Measurements from ENCODE around the gene GPD1L.
"Not testable (repeated sequence)": the region's sequence is repeated elsewhere in the genome, so short reads cannot be mapped to it uniquely, and the experiment has no call there.

The GPD1L gene

DNA sequence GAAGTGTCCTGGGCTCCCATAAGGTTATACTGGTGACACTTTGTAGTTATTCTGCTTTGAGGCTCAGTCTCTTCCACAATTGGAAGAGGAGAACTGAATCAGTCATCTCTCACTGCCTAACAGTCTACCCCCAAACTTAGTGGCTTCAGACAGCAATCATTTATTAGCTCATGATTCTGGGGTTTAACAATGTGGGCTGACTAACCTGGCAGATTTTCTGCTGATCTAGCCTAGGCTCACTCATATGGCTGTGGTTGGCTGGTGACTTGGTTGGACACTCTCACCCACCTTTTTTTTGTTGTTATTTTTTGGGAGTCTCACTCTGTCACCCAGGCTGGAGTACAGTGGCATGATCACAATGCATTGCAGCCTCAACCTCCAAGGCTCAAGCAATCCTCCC, 7.1 kb downstream of the GPD1L start:
- DNase-seq (ENCODE audit: low spot score), result no peak
- no peak for TF ChIP-seq CTCF (IDR thresholded peaks at IDR 0.05; ENCODE audit: extremely low read depth, insufficient read depth, missing control alignments)
- in situ Hi-C loops (cut with MboI; ENCODE audit: low pct_unique_long_range_greater_than_20kb, low sequenced_read_pairs, unreplicated experiment), result no loop called here

- in situ Hi-C loops (cut with MboI; ENCODE audit: low pct_unique_long_range_greater_than_20kb, low sequenced_read_pairs, unreplicated experiment), result no loop called here
- TF ChIP-seq CTCF (IDR thresholded peaks at IDR 0.05; ENCODE audit: extremely low read depth, insufficient read depth, missing control alignments), result no peak
- no peak for DNase-seq (ENCODE audit: low spot score)
These were observed 7.6 kb downstream of the GPD1L start for GRCh38 chr3:32113981-32114545.

GRCh38 chr3:32114546-32115386, 8.3 kb downstream of the GPD1L start:
- DNase-seq (ENCODE audit: low spot score); in situ Hi-C loops (cut with MboI; ENCODE audit: low pct_unique_long_range_greater_than_20kb, low sequenced_read_pairs, unreplicated experiment): not testable (repeated sequence)

DNA sequence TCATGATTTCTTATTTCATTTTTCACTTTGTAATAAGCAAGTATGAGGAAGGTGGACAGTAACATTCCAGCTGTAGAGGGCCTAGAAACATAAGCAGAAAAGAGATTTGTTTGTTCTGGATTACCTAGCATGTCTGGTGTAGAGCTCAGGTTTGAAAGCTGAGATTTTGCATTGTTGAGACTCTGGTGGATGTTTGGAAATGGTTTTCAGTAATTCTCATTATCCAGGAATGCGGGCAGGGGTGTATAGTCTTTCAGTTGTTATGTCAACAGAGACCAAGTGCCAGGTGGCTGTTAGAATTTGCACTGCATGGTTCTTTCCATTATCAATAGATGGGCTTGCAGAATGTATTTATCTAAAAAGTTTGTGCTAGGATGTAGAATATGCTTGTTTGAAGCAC, 10.9 kb downstream of the GPD1L start:
- TF ChIP-seq CTCF (IDR thresholded peaks at IDR 0.05; ENCODE audit: extremely low read depth, insufficient read depth, missing control alignments), result no peak
- in situ Hi-C loops (cut with MboI; ENCODE audit: low pct_unique_long_range_greater_than_20kb, low sequenced_read_pairs, unreplicated experiment), result no loop called here
- no peak for DNase-seq (ENCODE audit: low spot score)

DNA sequence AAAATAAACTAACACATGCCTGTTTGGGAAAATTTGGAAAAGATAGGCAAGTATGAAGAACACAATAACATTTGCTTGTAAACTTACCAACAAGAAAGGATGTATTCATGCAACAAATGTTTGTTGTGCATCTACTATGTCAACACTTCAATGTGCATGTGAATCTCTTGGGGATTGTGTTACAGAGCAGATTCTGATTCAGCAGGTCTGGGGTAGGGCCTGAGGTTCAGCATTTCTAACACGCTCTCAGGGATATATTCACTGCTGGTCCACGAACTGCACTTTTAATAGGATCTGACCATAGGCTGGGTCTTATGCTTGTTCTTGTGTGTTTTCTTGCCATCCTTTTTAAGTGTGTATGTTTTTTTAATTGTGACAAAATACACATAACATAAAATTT, 11.8 kb downstream of the GPD1L start:
- in situ Hi-C loops (cut with MboI; ENCODE audit: low pct_unique_long_range_greater_than_20kb, low sequenced_read_pairs, unreplicated experiment), result no loop called here
- no peak for DNase-seq (ENCODE audit: low spot score)
- TF ChIP-seq CTCF (IDR thresholded peaks at IDR 0.05; ENCODE audit: extremely low read depth, insufficient read depth, missing control alignments), result no peak

DNA sequence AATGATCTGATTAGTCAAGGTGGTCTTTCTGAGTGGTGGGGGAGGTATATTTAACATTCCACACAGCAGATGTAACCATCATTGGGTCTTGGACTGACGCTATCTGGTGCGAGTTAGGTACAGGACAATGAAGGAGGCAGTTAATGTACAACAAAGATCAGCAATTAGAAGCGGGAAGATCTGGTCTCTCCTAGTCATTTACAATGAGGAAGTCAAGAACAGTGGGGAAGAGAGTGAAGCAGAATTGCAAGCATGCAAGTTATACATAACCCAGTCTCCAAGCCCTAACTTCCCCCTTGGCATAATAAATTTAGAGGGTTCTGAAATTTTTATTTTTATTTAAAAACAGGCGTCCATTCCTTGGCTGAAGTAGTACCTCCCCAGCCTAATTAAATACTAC, 14.1 kb downstream of the GPD1L start:
- in situ Hi-C loops (cut with MboI; ENCODE audit: low pct_unique_long_range_greater_than_20kb, low sequenced_read_pairs, unreplicated experiment), result no loop called here
- no peak for DNase-seq (ENCODE audit: low spot score)
- no peak for TF ChIP-seq CTCF (IDR thresholded peaks at IDR 0.05; ENCODE audit: extremely low read depth, insufficient read depth, missing control alignments)

DNA sequence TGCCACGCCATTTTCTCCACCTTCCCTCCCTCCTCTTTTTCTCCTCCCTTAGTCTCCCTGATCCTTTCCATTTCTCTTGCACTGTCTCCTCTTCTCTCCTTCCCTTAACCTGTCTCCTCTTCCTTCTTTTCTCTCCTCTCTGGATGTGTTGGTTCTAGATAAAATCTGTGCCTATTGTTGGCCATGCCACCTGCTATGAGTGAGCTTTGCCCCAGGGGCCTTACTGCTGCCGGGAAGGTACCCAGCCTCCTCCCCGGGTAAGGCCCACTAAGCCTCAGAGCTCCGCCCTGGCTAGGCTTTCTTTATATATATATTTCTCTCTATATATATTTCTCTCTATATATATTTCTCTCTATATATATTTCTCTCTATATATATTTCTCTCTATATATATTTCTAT, 14.7 kb downstream of the GPD1L start:
- no peak for DNase-seq (ENCODE audit: low spot score)
- in situ Hi-C loops (cut with MboI; ENCODE audit: low pct_unique_long_range_greater_than_20kb, low sequenced_read_pairs, unreplicated experiment), result no loop called here
- TF ChIP-seq CTCF (IDR thresholded peaks at IDR 0.05; ENCODE audit: extremely low read depth, insufficient read depth, missing control alignments), result no peak

Data from GM13977 (cell line).